Measurements from ENCODE around the gene INAFM1. TPM values are rescaled to one million over a fixed set of nuclear protein-coding genes. Genes with fewer than 3 reads are reported as not detected.

Gene INAFM1
- total RNA-seq, 1 experiment from 2014 or later = 5.1 TPM

GRCh38 chr19:47313754-47314295 is 39.1 kb downstream of the INAFM1 start:
- Histone ChIP-seq H3K9me2 (replicated peaks; ENCODE audit: low read length) (no peaks in the 10 kb centered on the region), H3F3A (ENCODE audit: low read length, unreplicated experiment) (no peaks in the 10 kb centered on the region), H3K27ac (ENCODE audit: low read length) (no peak overlapping the region), H2AFZ (ENCODE audit: low read length) (no peak overlapping the region), H3K27me3 (ENCODE audit: low read length) (no peaks in the 10 kb centered on the region), H3K9ac (ENCODE audit: low read length) (no peak overlapping the region), H3K4me1 (ENCODE audit: insufficient read depth, low read length) (peaks cover 3% of the 10 kb centered on the region; the same call in 1 of the 2 replicates), H3K79me2 (ENCODE audit: low read length) (no peaks in the 10 kb centered on the region), H4K20me1 (ENCODE audit: low read length) (no peaks in the 10 kb centered on the region), H3K4me2 (ENCODE audit: low read length) (no peak overlapping the region), H3K9me3 (ENCODE audit: low read length) (no peaks in the 10 kb centered on the region), H3K36me3 (ENCODE audit: low read depth, low read length) (no peaks in the 10 kb centered on the region), H3K4me3 (ENCODE audit: low read length) (no peak overlapping the region)
- no TSS peak for BruUV-seq (replicated peaks)
- POLR2A ChIA-PET (ENCODE audit: unreplicated experiment) = no interaction called here
- intact Hi-C loops (cut with micrococcal nuclease) = no loop called here
- ATAC-seq (no peak), DNase-seq (no peak)
- CTCF ChIA-PET = no interaction called here
- TF ChIP-seq EZH2 (IDR thresholded peaks at IDR 0.05; ENCODE audit: low read length, unreplicated experiment) (no peak), CTCF (conservative IDR thresholded peaks at IDR 0.05; ENCODE audit: low read depth, low read length) (no peak), EZH2phosphoT487 (IDR thresholded peaks at IDR 0.05; ENCODE audit: borderline replicate concordance, low read length) (no peak)

GRCh38 chr19:47315125-47315821 is 40.6 kb downstream of the INAFM1 start:
- Histone ChIP-seq H3K27ac (ENCODE audit: low read length) (peak overlapping the region; percentile 62), H3K4me1 (ENCODE audit: insufficient read depth, low read length) (peaks cover 3% of the 10 kb centered on the region; the same call in 1 of the 2 replicates), H3K9me2 (replicated peaks; ENCODE audit: low read length) (no peaks in the 10 kb centered on the region), H3K79me2 (ENCODE audit: low read length) (no peaks in the 10 kb centered on the region), H3K4me3 (ENCODE audit: low read length) (no peak overlapping the region), H3K36me3 (ENCODE audit: low read depth, low read length) (no peaks in the 10 kb centered on the region), H3F3A (ENCODE audit: low read length, unreplicated experiment) (no peaks in the 10 kb centered on the region), H3K4me2 (ENCODE audit: low read length) (peak overlapping the region; percentile 49; the same call in 1 of the 2 replicates), H3K9me3 (ENCODE audit: low read length) (no peaks in the 10 kb centered on the region), H3K27me3 (ENCODE audit: low read length) (no peaks in the 10 kb centered on the region), H2AFZ (ENCODE audit: low read length) (peak overlapping the region; percentile 49), H4K20me1 (ENCODE audit: low read length) (no peaks in the 10 kb centered on the region), H3K9ac (ENCODE audit: low read length) (no peak overlapping the region)
- ChIA-PET POLR2A (ENCODE audit: unreplicated experiment) (no interaction called here), CTCF (interaction anchor here (1.0 kb wide), 1 partner anchor 34 kb away, joined by 5 read pairs; the partner anchor contains the start of gene DHX34)
- no peak for TF ChIP-seq EZH2phosphoT487 (IDR thresholded peaks at IDR 0.05; ENCODE audit: borderline replicate concordance, low read length)
- no peak for TF ChIP-seq EZH2 (IDR thresholded peaks at IDR 0.05; ENCODE audit: low read length, unreplicated experiment)
- no peak for TF ChIP-seq CTCF (conservative IDR thresholded peaks at IDR 0.05; ENCODE audit: low read depth, low read length)
- no TSS peak for BruUV-seq (replicated peaks)
- intact Hi-C loops (cut with micrococcal nuclease) = no loop called here
- peak; percentile 91 for DNase-seq
- ATAC-seq = peak; percentile 100

GRCh38 chr19:47316513-47316912 is 41.8 kb downstream of the INAFM1 start:
- CTCF ChIA-PET = no interaction called here
- intact Hi-C loops (cut with micrococcal nuclease) = no loop called here
- no peaks in the 10 kb centered on the region for H4K20me1 ChIP-seq (ENCODE audit: low read length)
- no peak overlapping the region for H3K27ac ChIP-seq (ENCODE audit: low read length)
- DNase-seq (no peak), ATAC-seq (no peak)
- H3K79me2 ChIP-seq (ENCODE audit: low read length) = no peaks in the 10 kb centered on the region
- no peak overlapping the region for H3K4me2 ChIP-seq (ENCODE audit: low read length)
- H3F3A ChIP-seq (ENCODE audit: low read length, unreplicated experiment) = no peaks in the 10 kb centered on the region
- peaks cover 3% of the 10 kb centered on the region; the same call in 1 of the 2 replicates for H3K4me1 ChIP-seq (ENCODE audit: insufficient read depth, low read length)
- POLR2A ChIA-PET (ENCODE audit: unreplicated experiment) = interaction anchor here (0.7 kb wide), 1 partner anchor 42 kb away, joined by 37 read pairs; no protein-coding TSS in a partner anchor
- no peaks in the 10 kb centered on the region for H3K27me3 ChIP-seq (ENCODE audit: low read length)
- no peaks in the 10 kb centered on the region for H3K9me2 ChIP-seq (replicated peaks; ENCODE audit: low read length)
- no TSS peak for BruUV-seq (replicated peaks)
- H3K9me3 ChIP-seq (ENCODE audit: low read length) = no peaks in the 10 kb centered on the region
- no peak overlapping the region for H3K4me3 ChIP-seq (ENCODE audit: low read length)
- H3K36me3 ChIP-seq (ENCODE audit: low read depth, low read length) = no peaks in the 10 kb centered on the region
- no peak overlapping the region for H2AFZ ChIP-seq (ENCODE audit: low read length)
- TF ChIP-seq CTCF (conservative IDR thresholded peaks at IDR 0.05; ENCODE audit: low read depth, low read length) = no peak
- TF ChIP-seq EZH2 (IDR thresholded peaks at IDR 0.05; ENCODE audit: low read length, unreplicated experiment) = no peak
- no peak for TF ChIP-seq EZH2phosphoT487 (IDR thresholded peaks at IDR 0.05; ENCODE audit: borderline replicate concordance, low read length)
- H3K9ac ChIP-seq (ENCODE audit: low read length) = no peak overlapping the region
